Osteocyte (in vitro differentiated cells): ENCODE measurements around the gene ARMC10. TPM values are rescaled to one million over a fixed set of nuclear protein-coding genes. Genes with fewer than 3 reads are reported as not detected.
"Not testable (repeated sequence)": the region's sequence is repeated elsewhere in the genome, so short reads cannot be mapped to it uniquely, and the experiment has no call there.

Source experiments
- DNase-seq: peaks from one replicate; pipeline ENCODE4 v3.0.0; 2021; ENCODE audit warnings: mixed read lengths; ENCODE audit not compliant: unreplicated experiment; ENCODE audit errors: extremely low spot score
- H3K27ac Mint-ChIP-seq: one replicate; pipeline ENCODE4 v1.8.0; 2021; ENCODE audit warnings: mild to moderate bottlenecking, mixed read lengths; ENCODE audit not compliant: unreplicated experiment
- H3K27me3 Mint-ChIP-seq: one replicate; pipeline ENCODE4 v1.8.0; 2021; ENCODE audit warnings: mixed read lengths; ENCODE audit not compliant: unreplicated experiment
- H3K36me3 Mint-ChIP-seq: one replicate; pipeline ENCODE4 v1.8.0; 2021; ENCODE audit warnings: mixed read lengths; ENCODE audit not compliant: unreplicated experiment
- H3K4me1 Mint-ChIP-seq: one replicate; pipeline ENCODE4 v1.8.0; 2021; ENCODE audit warnings: mixed read lengths; ENCODE audit not compliant: unreplicated experiment
- H3K4me3 Mint-ChIP-seq: one replicate; pipeline ENCODE4 v1.8.0; 2021; ENCODE audit warnings: mild to moderate bottlenecking, moderate library complexity, mixed read lengths; ENCODE audit not compliant: unreplicated experiment
- H3K9me3 Mint-ChIP-seq: one replicate; pipeline ENCODE4 v1.8.0; 2021; ENCODE audit warnings: mixed read lengths; ENCODE audit not compliant: unreplicated experiment
- total RNA-seq: library from RNA; stranded (reverse); gene quantifications from 2 replicates; pipeline ENCODE4 v1.2.1, GENCODE V29; 2021
- TF ChIP-seq, protein P1 (sequence below): fragments of 200-600 bp; sonication (generic); IDR thresholded peaks from 2 replicates; pipeline ENCODE4 v1.5.0; 2021; ENCODE audit warnings: antibody characterized with exemption, mild to moderate bottlenecking, moderate library complexity

Gene ARMC10
- total RNA-seq, 1 donor from 2014 or later, result 29.3 TPM

DNA sequence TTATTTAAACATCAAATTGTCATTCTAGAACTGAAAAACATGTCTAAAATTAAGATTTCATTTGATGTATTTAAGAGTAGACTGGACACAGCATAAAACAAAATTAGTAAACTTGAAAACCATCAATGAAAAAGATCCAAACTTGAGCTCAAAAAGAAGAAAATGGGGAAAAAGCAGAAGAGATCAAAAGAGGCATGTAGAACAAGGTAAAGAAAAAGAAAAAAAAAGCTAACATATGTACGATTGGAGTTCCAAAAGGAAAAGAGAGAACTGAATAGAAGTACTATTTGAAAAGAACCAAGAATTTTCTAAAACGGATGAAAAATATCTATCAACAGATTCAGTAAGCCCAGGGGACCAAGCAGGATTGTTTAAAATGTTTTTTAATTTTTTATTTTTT lies 3.9 kb upstream of the ARMC10 start:
- H3K9me3 Mint-ChIP-seq, result no peaks in the 10 kb centered on the region
- no peaks in the 10 kb centered on the region for H3K36me3 Mint-ChIP-seq
- H3K27me3 Mint-ChIP-seq, result no peaks in the 10 kb centered on the region
- peaks cover 15% of the 10 kb centered on the region for H3K4me1 Mint-ChIP-seq
- no peak overlapping the region for H3K27ac Mint-ChIP-seq
- DNase-seq, result no peak
- TF ChIP-seq, protein P1, sequence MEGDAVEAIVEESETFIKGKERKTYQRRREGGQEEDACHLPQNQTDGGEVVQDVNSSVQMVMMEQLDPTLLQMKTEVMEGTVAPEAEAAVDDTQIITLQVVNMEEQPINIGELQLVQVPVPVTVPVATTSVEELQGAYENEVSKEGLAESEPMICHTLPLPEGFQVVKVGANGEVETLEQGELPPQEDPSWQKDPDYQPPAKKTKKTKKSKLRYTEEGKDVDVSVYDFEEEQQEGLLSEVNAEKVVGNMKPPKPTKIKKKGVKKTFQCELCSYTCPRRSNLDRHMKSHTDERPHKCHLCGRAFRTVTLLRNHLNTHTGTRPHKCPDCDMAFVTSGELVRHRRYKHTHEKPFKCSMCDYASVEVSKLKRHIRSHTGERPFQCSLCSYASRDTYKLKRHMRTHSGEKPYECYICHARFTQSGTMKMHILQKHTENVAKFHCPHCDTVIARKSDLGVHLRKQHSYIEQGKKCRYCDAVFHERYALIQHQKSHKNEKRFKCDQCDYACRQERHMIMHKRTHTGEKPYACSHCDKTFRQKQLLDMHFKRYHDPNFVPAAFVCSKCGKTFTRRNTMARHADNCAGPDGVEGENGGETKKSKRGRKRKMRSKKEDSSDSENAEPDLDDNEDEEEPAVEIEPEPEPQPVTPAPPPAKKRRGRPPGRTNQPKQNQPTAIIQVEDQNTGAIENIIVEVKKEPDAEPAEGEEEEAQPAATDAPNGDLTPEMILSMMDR, result no peak
- no peak overlapping the region for H3K4me3 Mint-ChIP-seq

DNA sequence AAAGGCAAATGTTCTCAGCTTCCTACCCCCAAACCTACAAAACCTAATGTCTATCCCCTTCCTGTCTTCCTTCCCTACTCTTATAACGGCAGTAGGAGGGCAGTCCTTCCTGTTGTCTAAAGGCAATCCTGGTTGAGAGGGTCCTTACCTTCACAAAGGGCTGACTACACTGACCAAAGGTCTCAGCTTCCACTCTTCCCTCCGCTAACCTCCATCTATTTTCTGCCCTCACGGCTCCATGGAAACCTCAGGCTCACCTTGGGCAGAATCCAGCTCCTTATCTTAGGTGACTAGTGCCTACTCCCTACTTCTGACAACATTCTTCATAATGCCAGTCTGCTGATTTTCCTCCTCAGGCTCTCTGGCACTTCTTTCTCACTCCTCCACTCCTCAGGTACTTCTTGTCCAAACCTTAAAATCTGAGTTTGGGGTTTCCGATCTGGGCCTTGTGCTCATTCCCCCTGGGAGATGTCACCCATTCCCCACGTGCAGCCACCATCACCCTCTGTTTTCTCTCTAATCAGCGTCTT lies 886 bp upstream of the ARMC10 start:
- TF ChIP-seq, protein P1, result no peak
- Mint-ChIP-seq H3K4me3 (peak overlapping the region; percentile 91), H3K9me3 (no peaks in the 10 kb centered on the region), H3K27me3 (no peaks in the 10 kb centered on the region), H3K36me3 (peaks cover 4% of the 10 kb centered on the region), H3K27ac (peak overlapping the region; percentile 86), H3K4me1 (peaks cover 21% of the 10 kb centered on the region)
- no peak for DNase-seq

DNA sequence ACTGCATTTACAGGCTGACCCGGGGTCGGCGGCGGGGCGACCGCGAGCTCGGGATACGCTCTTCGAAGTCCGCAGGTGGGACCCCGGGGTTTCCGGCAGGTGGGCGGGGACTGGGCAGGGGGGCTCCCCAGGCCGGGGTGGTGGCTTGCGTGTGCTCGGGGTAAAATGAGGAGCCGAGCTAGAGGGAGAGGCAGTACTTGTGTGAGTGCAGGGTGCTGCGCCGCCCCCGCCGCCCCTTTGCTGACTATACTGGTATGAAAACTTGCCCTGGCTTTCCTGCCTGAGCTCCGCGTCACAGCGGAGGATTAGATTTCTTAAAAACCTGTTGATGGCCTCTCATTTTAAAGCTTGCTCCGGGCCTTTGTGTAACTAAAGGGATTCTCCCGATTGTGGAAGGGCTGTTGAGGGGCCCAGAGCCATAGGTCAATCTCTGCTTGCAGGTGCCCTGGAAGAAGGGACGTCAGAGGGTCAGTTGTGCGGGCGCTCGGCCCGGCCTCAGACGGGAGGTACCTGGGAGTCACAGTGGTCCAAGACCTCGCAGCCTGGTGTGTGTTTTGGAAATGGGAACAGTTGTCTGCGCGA lies 488 bp downstream of the ARMC10 start:
- H3K4me1 Mint-ChIP-seq, result peaks cover 21% of the 10 kb centered on the region
- peak overlapping the region; percentile 94 for H3K4me3 Mint-ChIP-seq
- TF ChIP-seq, protein P1, result no peak
- no peaks in the 10 kb centered on the region for H3K27me3 Mint-ChIP-seq
- no peak for DNase-seq
- peaks cover 4% of the 10 kb centered on the region for H3K36me3 Mint-ChIP-seq
- no peaks in the 10 kb centered on the region for H3K9me3 Mint-ChIP-seq
- peak overlapping the region; percentile 92 for H3K27ac Mint-ChIP-seq

- no peaks in the 10 kb centered on the region for H3K9me3 Mint-ChIP-seq
- no peak overlapping the region for H3K4me3 Mint-ChIP-seq
- peaks cover 4% of the 10 kb centered on the region for H3K36me3 Mint-ChIP-seq
- H3K27ac Mint-ChIP-seq, result no peak overlapping the region
- DNase-seq, result no peak
- no peaks in the 10 kb centered on the region for H3K27me3 Mint-ChIP-seq
- peaks cover 21% of the 10 kb centered on the region for H3K4me1 Mint-ChIP-seq
- TF ChIP-seq, protein P1, result no peak
These were observed 1.8 kb downstream of the ARMC10 start for GRCh38 chr7:103076764-103077163.

- no peaks in the 10 kb centered on the region for H3K9me3 Mint-ChIP-seq
These were observed 2.4 kb downstream of the ARMC10 start for GRCh38 chr7:103077318-103077717.

GRCh38 chr7:103078226-103078625 lies 3.3 kb downstream of the ARMC10 start:
- not testable (repeated sequence) for H3K4me3 Mint-ChIP-seq, H3K27ac Mint-ChIP-seq

More at GRCh38 chr7:103077318-103077717, 2.4 kb downstream of the ARMC10 start:
- no peaks in the 10 kb centered on the region for H3K27me3 Mint-ChIP-seq
- H3K4me1 Mint-ChIP-seq, result peaks cover 21% of the 10 kb centered on the region
- TF ChIP-seq, protein P1, result no peak
- H3K27ac Mint-ChIP-seq, result no peak overlapping the region
- H3K36me3 Mint-ChIP-seq, result peaks cover 4% of the 10 kb centered on the region
- DNase-seq, result no peak
- no peak overlapping the region for H3K4me3 Mint-ChIP-seq

More at GRCh38 chr7:103078226-103078625, 3.3 kb downstream of the ARMC10 start:
- not testable (repeated sequence) for H3K36me3 Mint-ChIP-seq, H3K9me3 Mint-ChIP-seq, DNase-seq, H3K27me3 Mint-ChIP-seq
- H3K4me1 Mint-ChIP-seq, result peaks cover 21% of the 10 kb centered on the region
